Measurements from ENCODE around the gene SEMA5A.

DNA sequence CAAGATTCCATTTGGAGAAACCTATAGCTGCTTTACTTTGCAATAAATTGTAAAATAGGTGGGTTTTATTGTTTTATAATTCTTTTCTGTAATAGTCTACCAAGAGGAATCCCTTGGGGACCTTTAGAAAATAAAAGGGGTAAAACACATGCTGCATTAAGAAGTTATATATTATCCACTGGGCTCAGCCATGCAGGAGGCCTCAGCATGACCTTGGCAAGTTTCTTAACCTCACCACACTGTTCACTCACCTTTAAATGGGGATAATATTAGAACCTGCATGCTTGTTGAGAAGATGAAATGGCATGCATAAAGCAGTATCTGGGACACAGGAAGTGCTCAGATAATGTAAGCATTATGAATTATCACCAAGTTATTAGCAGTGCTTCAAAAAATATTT lies 120.2 kb downstream of the SEMA5A start:
- TF ChIP-seq POLR2A (IDR thresholded peaks at IDR 0.05) = no peak
- TF ChIP-seq, protein P1, sequence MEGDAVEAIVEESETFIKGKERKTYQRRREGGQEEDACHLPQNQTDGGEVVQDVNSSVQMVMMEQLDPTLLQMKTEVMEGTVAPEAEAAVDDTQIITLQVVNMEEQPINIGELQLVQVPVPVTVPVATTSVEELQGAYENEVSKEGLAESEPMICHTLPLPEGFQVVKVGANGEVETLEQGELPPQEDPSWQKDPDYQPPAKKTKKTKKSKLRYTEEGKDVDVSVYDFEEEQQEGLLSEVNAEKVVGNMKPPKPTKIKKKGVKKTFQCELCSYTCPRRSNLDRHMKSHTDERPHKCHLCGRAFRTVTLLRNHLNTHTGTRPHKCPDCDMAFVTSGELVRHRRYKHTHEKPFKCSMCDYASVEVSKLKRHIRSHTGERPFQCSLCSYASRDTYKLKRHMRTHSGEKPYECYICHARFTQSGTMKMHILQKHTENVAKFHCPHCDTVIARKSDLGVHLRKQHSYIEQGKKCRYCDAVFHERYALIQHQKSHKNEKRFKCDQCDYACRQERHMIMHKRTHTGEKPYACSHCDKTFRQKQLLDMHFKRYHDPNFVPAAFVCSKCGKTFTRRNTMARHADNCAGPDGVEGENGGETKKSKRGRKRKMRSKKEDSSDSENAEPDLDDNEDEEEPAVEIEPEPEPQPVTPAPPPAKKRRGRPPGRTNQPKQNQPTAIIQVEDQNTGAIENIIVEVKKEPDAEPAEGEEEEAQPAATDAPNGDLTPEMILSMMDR (IDR thresholded peaks at IDR 0.05) = no peak

All from uterus (tissue), 2 donors.